K562 (cell line): ENCODE data around the gene UBE2K. TPM values are rescaled to one million over a fixed set of nuclear protein-coding genes. Genes with fewer than 3 reads are reported as not detected.

Experiments used
- ATAC-seq: fragments of 200-7000 bp; cut with Tn5 transposase; 3 replicates; pipeline ENCODE4 v1.9.1; 2020; ENCODE audit warnings: moderate library complexity
- BruUV-seq: library from RNA; stranded (reverse); fragments of 400-500 nt; replicated peaks from 2 replicates; lab custom pipeline; 2021; lab: Mats Ljungman, UMichigan
- CTCF ChIA-PET: fragments of 300-600 bp; formaldehyde crosslinking; extraction: SDS; loops from one replicate; lab custom pipeline; 2021; ENCODE audit warnings: low intra/inter-chr PET ratio; lab: Yijun Ruan, JAX
- POLR2A ChIA-PET: fragments of 300-600, 350-650 bp; sonication (Branson Sonifier 250); formaldehyde crosslinking; extraction: SDS; loops from one replicate; lab custom pipeline; 2021; ENCODE audit warnings: antibody characterized with exemption, inconsistent platforms; lab: Yijun Ruan, JAX
- DNase-seq, 4 experiments: peaks; one replicate each; pipeline versions ENCODE4 v3.0.0 to v3.0.0-alpha.2; 2011 to 2018; ENCODE audit warnings: low spot score in 3 of 4, mixed read lengths in 3 of 4; ENCODE audit errors: extremely low read depth in 1 of 4
- FAIRE-seq: peaks from 2 replicates; lab custom pipeline; 2011; peaks lifted over from hg19 to GRCh38; lab: Jason Lieb, UNC
- H2AFZ ChIP-seq: 2 replicates; pipeline ENCODE4 v1.6.0; 2011; ENCODE audit warnings: low read depth, low read length, control low read depth, inconsistent platforms
- H3K27ac ChIP-seq: fragments of 200-600 bp; 3 replicates; pipeline ENCODE4 v1.8.0; 2011; ENCODE audit warnings: low read depth, mild to moderate bottlenecking, control low read depth, inconsistent platforms, low read length, moderate library complexity, mixed read lengths; ENCODE audit errors: extremely low read depth
- H3K27me3 ChIP-seq, 2 experiments: fragments of 300-600 bp in 1 of 2; 2 replicates in 1 of 2; 3 replicates in 1 of 2; pipeline versions ENCODE4 v1.6.0 to v1.8.0; 2011; ENCODE audit warnings: inconsistent platforms in 2 of 2, low read length in 2 of 2, mild to moderate bottlenecking in 1 of 2, mixed read lengths in 1 of 2, moderate library complexity in 1 of 2; ENCODE audit not compliant: control insufficient read depth in 2 of 2, insufficient read depth in 2 of 2
- H3K36me3 ChIP-seq: fragments of 300-600 bp; 3 replicates; pipeline ENCODE4 v1.8.0; 2011; ENCODE audit warnings: mild to moderate bottlenecking, low read length, inconsistent platforms; ENCODE audit not compliant: control insufficient read depth, insufficient read depth
- H3K4me1 ChIP-seq, 2 experiments: fragments of 200-600 bp in 1 of 2; replicated peaks in 1 of 2; 2 replicates in 1 of 2; 3 replicates in 1 of 2; pipeline versions ENCODE4 v1.5.1 to v1.8.0; 2011; ENCODE audit warnings: inconsistent platforms in 2 of 2, low read length in 2 of 2, mild to moderate bottlenecking in 1 of 2, mixed read lengths in 1 of 2, moderate library complexity in 1 of 2; ENCODE audit not compliant: control insufficient read depth in 2 of 2, insufficient read depth in 2 of 2
- H3K4me2 ChIP-seq: 2 replicates; pipeline ENCODE4 v1.6.1; 2011; ENCODE audit warnings: low read length, control low read depth, inconsistent platforms, mixed read lengths; ENCODE audit not compliant: insufficient read depth
- H3K4me3 ChIP-seq: fragments of 200-600 bp; sonication (generic), shearing (Covaris generic); 2 replicates; pipeline ENCODE4 v1.5.1; 2016; ENCODE audit warnings: control low read depth, inconsistent platforms
- H3K79me2 ChIP-seq: fragments of 200-600 bp; 3 replicates; pipeline ENCODE4 v1.8.0; 2011; ENCODE audit warnings: low read length, inconsistent platforms; ENCODE audit not compliant: control insufficient read depth, insufficient read depth
- H3K9ac ChIP-seq, 2 experiments: 2 replicates each; pipeline versions ENCODE4 v1.6.0 to v1.6.1; 2011; ENCODE audit warnings: low read depth in 2 of 2, low read length in 2 of 2, control low read depth in 1 of 2, inconsistent platforms in 1 of 2, mild to moderate bottlenecking in 1 of 2, mixed read lengths in 1 of 2; ENCODE audit not compliant: insufficient read depth in 1 of 2
- H3K9me1 ChIP-seq: one replicate; pipeline ENCODE4 v1.6.0; 2011; ENCODE audit warnings: inconsistent platforms, mild to moderate bottlenecking, low read length, moderate library complexity; ENCODE audit not compliant: control insufficient read depth, insufficient read depth
- H3K9me3 ChIP-seq: replicated peaks from 2 replicates; pipeline ENCODE4 v1.5.1; 2011; ENCODE audit warnings: low read depth, low read length, inconsistent platforms; ENCODE audit not compliant: control insufficient read depth, insufficient read depth
- H4K20me1 ChIP-seq: replicated peaks from 2 replicates; pipeline ENCODE4 v1.6.1; 2011; ENCODE audit warnings: low read length, inconsistent platforms, mixed read lengths; ENCODE audit not compliant: control insufficient read depth, insufficient read depth
- CREB1 ChIP-seq, 2 experiments: sonication (generic) in 1 of 2; formaldehyde crosslinking in 1 of 2; IDR thresholded peaks; 2 replicates each; pipeline versions ENCODE4 v1.6.1 to v1.8.0; 2012 to 2022; ENCODE audit warnings: inconsistent platforms in 1 of 2, mild to moderate bottlenecking in 1 of 2, missing genetic modification reagents in 1 of 2, moderate library complexity in 1 of 2
- CSDE1 ChIP-seq, 2 experiments: fragments of 450-650 bp; IDR thresholded peaks; 2 replicates each; pipeline ENCODE4 v1.6.1; 2016; ENCODE audit warnings: mild to moderate bottlenecking in 1 of 2
- DMBX1 ChIP-seq: fragments of 250-450 bp; sonication (Bioruptor Pico); IDR thresholded peaks from 2 replicates; pipeline ENCODE4 v1.8.0; 2022; ENCODE audit warnings: inconsistent platforms, mild to moderate bottlenecking, moderate library complexity, borderline replicate concordance
- EZH2 ChIP-seq: IDR thresholded peaks from 2 replicates; pipeline ENCODE4 v1.6.1; 2012; ENCODE audit warnings: low read depth, mild to moderate bottlenecking, inconsistent platforms, low read length, borderline replicate concordance
- FOXA1 ChIP-seq: fragments of 450-650 bp; IDR thresholded peaks from 2 replicates; pipeline ENCODE4 v1.6.1; 2016; ENCODE audit warnings: mild to moderate bottlenecking, borderline replicate concordance
- GABPA ChIP-seq: fragments of 200-800 bp; sonication (Bioruptor generic); conservative IDR thresholded peaks from 2 replicates; pipeline ENCODE4 v1.6.1; 2016; ENCODE audit warnings: low read depth, missing genetic modification characterization, missing compliant biosample characterization
- LCOR ChIP-seq: sonication (generic); formaldehyde crosslinking; IDR thresholded peaks from 2 replicates; pipeline ENCODE4 v1.8.0; 2022; ENCODE audit warnings: mild to moderate bottlenecking, missing genetic modification reagents
- NCOA6 ChIP-seq: fragments of 450-650 bp; IDR thresholded peaks from 2 replicates; pipeline ENCODE4 v1.6.1; 2017; ENCODE audit warnings: mild to moderate bottlenecking
- NR1H2 ChIP-seq: sonication (generic); formaldehyde crosslinking; IDR thresholded peaks from 2 replicates; pipeline ENCODE4 v1.4.0; 2020; ENCODE audit warnings: mild to moderate bottlenecking, missing genetic modification reagents
- PTTG1 ChIP-seq: fragments of 450-650 bp; IDR thresholded peaks from 2 replicates; pipeline ENCODE4 v1.6.1; 2016; ENCODE audit warnings: low read depth, mild to moderate bottlenecking, missing genetic modification characterization, missing compliant biosample characterization
- RBFOX2 ChIP-seq: fragments of 200-400 bp; formaldehyde crosslinking; IDR thresholded peaks from 2 replicates; pipeline ENCODE4 v1.6.1; 2017; ENCODE audit warnings: low read depth, mild to moderate bottlenecking, low read length, moderate library complexity
- STAT6 ChIP-seq: sonication (generic); formaldehyde crosslinking; IDR thresholded peaks from 2 replicates; pipeline ENCODE4 v1.8.1; 2023; ENCODE audit warnings: mild to moderate bottlenecking, missing genetic modification reagents
- ZEB2 ChIP-seq: fragments of 450-650 bp; IDR thresholded peaks from 2 replicates; pipeline ENCODE4 v1.6.1; 2016
- ZNF174 ChIP-seq: fragments of 250-450 bp; sonication (Bioruptor Pico); IDR thresholded peaks from 2 replicates; pipeline ENCODE4 v1.4.0; 2020; ENCODE audit warnings: mild to moderate bottlenecking
- ZNF239 ChIP-seq: fragments of 250-450 bp; sonication (Bioruptor Pico); IDR thresholded peaks from 2 replicates; pipeline ENCODE4 v1.4.0; 2020; ENCODE audit warnings: mild to moderate bottlenecking
- ZNF609 ChIP-seq: sonication (generic); formaldehyde crosslinking; IDR thresholded peaks from 2 replicates; pipeline ENCODE4 v1.8.1; 2023; ENCODE audit warnings: missing genetic modification reagents, mild to moderate bottlenecking, borderline replicate concordance
- ZSCAN32 ChIP-seq: fragments of 450-650 bp; formaldehyde crosslinking; IDR thresholded peaks from 2 replicates; pipeline ENCODE4 v1.4.0; 2020; ENCODE audit warnings: mild to moderate bottlenecking, moderate library complexity
- ZZZ3 ChIP-seq: fragments of 450-650 bp; IDR thresholded peaks from 2 replicates; pipeline ENCODE4 v1.6.1; 2016; ENCODE audit warnings: antibody characterized with exemption, mild to moderate bottlenecking, moderate library complexity
- in situ Hi-C: fragments of 300-500 bp; cut with MboI; formaldehyde crosslinking; loops from 4 replicates; pipeline ENCODE4 v1.15.0; 2018; ENCODE audit warnings: inconsistent platforms, mixed read lengths
- intact Hi-C: fragments of 100-400 bp; cut with micrococcal nuclease; formaldehyde crosslinking; loops from 2 replicates; pipeline ENCODE4 v1.14.2; 2022
- polyA plus RNA-seq, 8 experiments: library from polyadenylated mRNA; depleted of rRNA in 4 of 8; stranded (reverse) in 5 of 8; unstranded in 3 of 8; fragments of >200 nt; fragmentation: Nextera tagmentation in 2 of 8; fragmentation: Illumina TruSeq in 1 of 8; extraction: Ambion mirVana in 2 of 8; extraction: Trizol in 1 of 8; gene quantifications; 2 replicates each; pipeline versions ENCODE4 v1.2.1 to v1.2.3, GENCODE V29; 2011 to 2014; ENCODE audit warnings: inconsistent platforms in 1 of 8, missing spikeins in 1 of 8
- total RNA-seq, 7 experiments: library from RNA; depleted of rRNA in 6 of 7; stranded (reverse); fragments of >200 nt in 6 of 7; fragmentation: Illumina TruSeq in 2 of 7; extraction: Trizol in 2 of 7; gene quantifications; 2 replicates each; pipeline versions ENCODE4 v1.2.1 to v1.2.3, GENCODE V29; 2011 to 2021; ENCODE audit warnings: low replicate concordance in 1 of 7

UBE2K gene
- total and polyA plus RNA-seq, 9 of the 15 experiments (the other 6 are each of a cell fraction or from before 2014, with no cell fraction given) = 29.8 to 190 (median 62.6) TPM

- CTCF ChIA-PET = no interaction called here
- intact Hi-C loops = no loop called here
Observed at GRCh38 chr4:39655211-39655610, 42.7 kb upstream of the UBE2K start.

More at GRCh38 chr4:39655211-39655610, 42.7 kb upstream of the UBE2K start:
- Histone ChIP-seq H3K27me3 (no peaks in the 10 kb centered on the region), H3K9ac (no peak overlapping the region), H3K4me3 (no peak overlapping the region), H3K27ac (no peak overlapping the region), H3K36me3 (no peaks in the 10 kb centered on the region), H3K4me2 (no peak overlapping the region), H4K20me1 (no peaks in the 10 kb centered on the region), H3K9me1 (no peaks in the 10 kb centered on the region), H2AFZ (no peak overlapping the region), H3K4me1 (no peaks in the 10 kb centered on the region; a peak in 1 of 5 replicates), H3K9me3 (no peaks in the 10 kb centered on the region), H3K79me2 (no peaks in the 10 kb centered on the region)
- ATAC-seq = no peak
- no TSS peak for BruUV-seq
- no peak for TF ChIP-seq ZSCAN32 (CRISPR knock-in tag)
- no peak for TF ChIP-seq ZZZ3
- TF ChIP-seq ZEB2 = no peak
- TF ChIP-seq FOXA1 = no peak
- no peak for TF ChIP-seq DMBX1 (CRISPR knock-in tag)
- no peak for TF ChIP-seq EZH2
- TF ChIP-seq RBFOX2 = no peak
- TF ChIP-seq CREB1 (IDR thresholded peaks at IDR 0.05) = no peak
- no peak for TF ChIP-seq CREB1 (CRISPR knock-in tag; IDR thresholded peaks at IDR 0.05)
- no peak for TF ChIP-seq NCOA6
- TF ChIP-seq ZNF239 (CRISPR knock-in tag) = no peak
- TF ChIP-seq CSDE1 (IDR thresholded peaks at IDR 0.05) = no peak
- TF ChIP-seq ZNF609 (CRISPR knock-in tag) = no peak
- TF ChIP-seq ZNF174 (CRISPR knock-in tag) = no peak
- TF ChIP-seq STAT6 (CRISPR knock-in tag) = no peak
- TF ChIP-seq NR1H2 (CRISPR knock-in tag) = no peak
- TF ChIP-seq LCOR (CRISPR knock-in tag) = no peak
- no peak for TF ChIP-seq GABPA (tag)
- no peak for TF ChIP-seq PTTG1
- in situ Hi-C loops = no loop called here
- POLR2A ChIA-PET = no interaction called here
- DNase-seq = no peak
- FAIRE-seq = no peak
